H1 (cell line): ENCODE data around the gene CIBAR2. TPM values are rescaled to one million over a fixed set of nuclear protein-coding genes. Genes with fewer than 3 reads are reported as not detected.

ENCODE experiments used
- CHD1 ChIP-seq: IDR thresholded peaks from 2 replicates; pipeline ENCODE4 v1.6.1; 2012; ENCODE audit warnings: low read depth, low read length, improper control_type of control experiment
- EP300 ChIP-seq, 2 experiments: IDR thresholded peaks; 1 replicate in 1 of 2; 2 replicates in 1 of 2; pipeline ENCODE4 v1.6.1; 2011 to 2012; ENCODE audit warnings: low read depth in 2 of 2, low read length in 2 of 2, mild to moderate bottlenecking in 2 of 2, borderline replicate concordance in 1 of 2, inconsistent platforms in 1 of 2, moderate library complexity in 1 of 2
- HDAC2 ChIP-seq, 2 experiments: fragments of 300-600 bp in 1 of 2; sonication (generic) in 1 of 2; IDR thresholded peaks; 2 replicates each; pipeline ENCODE4 v1.6.1; 2011 to 2012; ENCODE audit warnings: low read depth in 2 of 2, low read length in 2 of 2, mild to moderate bottlenecking in 2 of 2, moderate library complexity in 2 of 2, borderline replicate concordance in 1 of 2, inconsistent platforms in 1 of 2
- NRF1 ChIP-seq: IDR thresholded peaks from 2 replicates; pipeline ENCODE4 v1.6.1; 2011; ENCODE audit warnings: mild to moderate bottlenecking, low read depth, low read length, improper control_type of control experiment
- PHF8 ChIP-seq: fragments of 200-600 bp; sonication (generic); conservative IDR thresholded peaks from 2 replicates; pipeline ENCODE4 v1.7.1; 2012; ENCODE audit warnings: low read depth, mild to moderate bottlenecking, inconsistent platforms, low read length, moderate library complexity
- RBBP5 ChIP-seq: IDR thresholded peaks from 2 replicates; pipeline ENCODE4 v1.7.1; 2012; ENCODE audit warnings: low read depth, mild to moderate bottlenecking, inconsistent platforms, low read length, moderate library complexity, borderline replicate concordance
- polyA plus RNA-seq, 7 experiments: library from polyadenylated mRNA; depleted of rRNA in 3 of 7; stranded (reverse) in 5 of 7; unstranded in 2 of 7; fragments of >200 nt in 5 of 7; fragments of 200-250 nt in 2 of 7; gene quantifications; 1 replicate in 5 of 7; 2 replicates in 1 of 7; 4 replicates in 1 of 7; pipeline versions ENCODE4 v1.2.1 to v1.2.3, GENCODE V29; 2011 to 2013; ENCODE audit warnings: missing spikeins in 2 of 7, mixed read lengths in 2 of 7
- total RNA-seq: library from RNA; stranded (reverse); fragmentation: NEBNext Ultra II Directional; extraction: Animal tissue kit (Norgen Biotek cat#: 25700); gene quantifications from 2 replicates; pipeline ENCODE4 v1.2.1, GENCODE V29; 2021

The CIBAR2 gene
- total and polyA plus RNA-seq, 2 of the 8 experiments (the other 6 are each of a cell fraction or from before 2014, with no cell fraction given) = 0.18 TPM; not detected in 1

- TF ChIP-seq RBBP5 (no peak), PHF8 (no peak), HDAC2 (IDR thresholded peaks at IDR 0.05; ENCODE audit: borderline replicate concordance in 1 of 2, low read depth in 2 of 2, low read length in 2 of 2) (no peak), NRF1 (no peak), EP300 (IDR thresholded peaks at IDR 0.05; ENCODE audit: borderline replicate concordance in 1 of 2, low read depth in 2 of 2, low read length in 2 of 2) (no peak), CHD1 (no peak)
- TF ChIP-seq, all 59 proteins: peak for 0
Observed at GRCh38 chr16:85153046-85153445, 40.8 kb upstream of the CIBAR2 start (continued).
